Stimulated activated CD4-positive, alpha-beta T cell treated with anti-CD3 and anti-CD28 coated beads, Interleukin-12 subunit alpha, Interleukin-12 subunit beta, amount 100 ng/mL, for 24 hours (primary cell): Measurements from ENCODE around the gene ATOSA.

Experiments
- DNase-seq, 2 experiments: peaks; one replicate each; pipeline ENCODE4 v3.0.0-alpha.2; 2020; ENCODE audit warnings: low read depth in 2 of 2

ATOSA gene

GRCh38 chr15:52679232-52680040 is at the start of gene ATOSA:
TSS of gene ATOSA (minus strand) at chr15:52679388. CDS start at chr15:52678021, 1,367 bp downstream.
- DNase-seq = peak; percentile 83 to 90

- DNase-seq = no peak
Measured at GRCh38 chr15:52728899-52729298, 49.7 kb upstream of the ATOSA start.

- no peak for DNase-seq
Measured at GRCh38 chr15:52727815-52728214, 48.6 kb upstream of the ATOSA start.

GRCh38 chr15:52726195-52726594 is 47.0 kb upstream of the ATOSA start:
- no peak for DNase-seq

- no peak for DNase-seq
Measured at GRCh38 chr15:52718551-52718950, 39.4 kb upstream of the ATOSA start.

- no peak for DNase-seq
Measured at GRCh38 chr15:52717924-52718323, 38.7 kb upstream of the ATOSA start.

GRCh38 chr15:52717481-52717880 is 38.3 kb upstream of the ATOSA start:
- DNase-seq = no peak

GRCh38 chr15:52716536-52716935 is 37.3 kb upstream of the ATOSA start:
- no peak for DNase-seq

GRCh38 chr15:52715411-52715810 is 36.2 kb upstream of the ATOSA start:
- DNase-seq = no peak

GRCh38 chr15:52714968-52715367 is 35.8 kb upstream of the ATOSA start:
- no peak for DNase-seq

GRCh38 chr15:52710708-52711389 is 31.7 kb upstream of the ATOSA start:
- DNase-seq = no peak

- DNase-seq = no peak
Measured at GRCh38 chr15:52710050-52710707, 31.0 kb upstream of the ATOSA start.

GRCh38 chr15:52709187-52709981 is 30.2 kb upstream of the ATOSA start:
- DNase-seq = no peak

GRCh38 chr15:52706091-52706490 is 26.9 kb upstream of the ATOSA start:
- no peak for DNase-seq

GRCh38 chr15:52702390-52702789 is 23.2 kb upstream of the ATOSA start:
- DNase-seq = no peak

GRCh38 chr15:52699457-52699856 is 20.3 kb upstream of the ATOSA start:
- DNase-seq = no peak

- DNase-seq = no peak
Measured at GRCh38 chr15:52698514-52698913, 19.3 kb upstream of the ATOSA start.

GRCh38 chr15:52697051-52697450 is 17.9 kb upstream of the ATOSA start:
- DNase-seq = no peak

GRCh38 chr15:52695154-52695553 is 16.0 kb upstream of the ATOSA start:
- no peak for DNase-seq

GRCh38 chr15:52689562-52689961 is 10.4 kb upstream of the ATOSA start:
- no peak for DNase-seq

GRCh38 chr15:52683580-52683979 is 4.4 kb upstream of the ATOSA start:
- DNase-seq = no peak

- no peak for DNase-seq
Measured at GRCh38 chr15:52682781-52683180, 3.6 kb upstream of the ATOSA start.
